Esophagus muscularis mucosa (tissue), 4 donors: Measurements from ENCODE around the gene SLC27A2.

Experiments used
- EP300 ChIP-seq: sonication (generic); formaldehyde crosslinking; IDR thresholded peaks from one replicate; pipeline ENCODE4 v1.6.1; 2017; ENCODE audit warnings: antibody characterized with exemption
- POLR2A ChIP-seq: fragments of 450-650 bp; IDR thresholded peaks from one replicate; pipeline ENCODE4 v1.6.1; 2017; ENCODE audit warnings: antibody characterized with exemption, moderate library complexity, mild to moderate bottlenecking, low read depth
- TF ChIP-seq, protein P1 (sequence below), 3 experiments: fragments of 200-600 bp in 2 of 3; fragments of 450-650 bp in 1 of 3; sonication (generic) in 2 of 3; IDR thresholded peaks; one replicate each; pipeline ENCODE4 v1.5.1; 2017 to 2019; ENCODE audit warnings: antibody characterized with exemption in 3 of 3, mild to moderate bottlenecking in 2 of 3, moderate library complexity in 1 of 3

DNA sequence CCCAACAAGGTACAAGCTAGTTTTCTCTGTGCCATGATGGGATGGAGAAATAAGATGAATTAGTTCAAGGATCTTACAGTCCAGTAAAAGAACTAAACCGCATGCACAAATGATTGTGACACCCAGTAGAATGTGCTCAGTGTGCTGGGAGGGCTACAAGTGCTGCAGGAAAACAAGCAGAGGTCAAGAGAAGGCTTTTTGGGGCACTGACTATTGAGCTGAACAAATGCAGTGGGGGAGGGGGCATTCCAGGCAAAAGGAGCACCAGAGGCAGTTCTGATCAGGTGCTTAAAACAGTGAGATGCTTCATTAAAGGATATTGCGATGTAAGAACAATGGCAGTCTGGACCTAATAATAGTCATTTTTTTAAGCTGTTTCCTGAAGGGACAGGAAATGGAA lies 6.0 kb downstream of the SLC27A2 start:
- TF ChIP-seq EP300: no peak
- TF ChIP-seq, protein P1, sequence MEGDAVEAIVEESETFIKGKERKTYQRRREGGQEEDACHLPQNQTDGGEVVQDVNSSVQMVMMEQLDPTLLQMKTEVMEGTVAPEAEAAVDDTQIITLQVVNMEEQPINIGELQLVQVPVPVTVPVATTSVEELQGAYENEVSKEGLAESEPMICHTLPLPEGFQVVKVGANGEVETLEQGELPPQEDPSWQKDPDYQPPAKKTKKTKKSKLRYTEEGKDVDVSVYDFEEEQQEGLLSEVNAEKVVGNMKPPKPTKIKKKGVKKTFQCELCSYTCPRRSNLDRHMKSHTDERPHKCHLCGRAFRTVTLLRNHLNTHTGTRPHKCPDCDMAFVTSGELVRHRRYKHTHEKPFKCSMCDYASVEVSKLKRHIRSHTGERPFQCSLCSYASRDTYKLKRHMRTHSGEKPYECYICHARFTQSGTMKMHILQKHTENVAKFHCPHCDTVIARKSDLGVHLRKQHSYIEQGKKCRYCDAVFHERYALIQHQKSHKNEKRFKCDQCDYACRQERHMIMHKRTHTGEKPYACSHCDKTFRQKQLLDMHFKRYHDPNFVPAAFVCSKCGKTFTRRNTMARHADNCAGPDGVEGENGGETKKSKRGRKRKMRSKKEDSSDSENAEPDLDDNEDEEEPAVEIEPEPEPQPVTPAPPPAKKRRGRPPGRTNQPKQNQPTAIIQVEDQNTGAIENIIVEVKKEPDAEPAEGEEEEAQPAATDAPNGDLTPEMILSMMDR (IDR thresholded peaks at IDR 0.05): no peak
- no peak for TF ChIP-seq POLR2A
